Endothelial cell of umbilical vein (primary cell): ENCODE results near the gene TAF6. TPM values are rescaled to one million over a fixed set of nuclear protein-coding genes. Genes with fewer than 3 reads are reported as not detected.

Experiments used
- BruUV-seq: library from RNA; stranded (reverse); fragments of 400-500 nt; replicated peaks from 2 replicates; lab custom pipeline; 2021; lab: Mats Ljungman, UMichigan
- CTCF ChIA-PET: fragments of 300-600, 350-600 bp; sonication (Branson Sonifier 250); formaldehyde crosslinking; loops from one replicate; lab custom pipeline; 2021; ENCODE audit warnings: antibody characterized with exemption, inconsistent platforms; lab: Charles Lee
- POLR2A ChIA-PET: fragments of 300-600, 350-600 bp; sonication (Branson Sonifier 250); formaldehyde crosslinking; loops from one replicate; lab custom pipeline; 2021; ENCODE audit warnings: antibody characterized with exemption, inconsistent platforms; lab: Charles Lee
- DNase-seq: peaks from one replicate; pipeline ENCODE4 v3.0.0-alpha.2; 2011; ENCODE audit warnings: low read depth, low spot score
- FAIRE-seq: peaks from 2 replicates; lab custom pipeline; 2011; peaks lifted over from hg19 to GRCh38; lab: Jason Lieb, UNC
- H2AFZ ChIP-seq: 2 replicates; pipeline ENCODE4 v1.6.0; 2012; ENCODE audit warnings: low read depth, low read length, control low read depth, inconsistent platforms
- H3K27ac ChIP-seq: 2 replicates; pipeline ENCODE4 v1.5.1; 2011; ENCODE audit warnings: low read depth, mild to moderate bottlenecking, control low read depth, low read length, moderate library complexity; ENCODE audit not compliant: insufficient read depth
- H3K27me3 ChIP-seq, 2 experiments: 2 replicates each; pipeline versions ENCODE4 v1.6.0 to v1.6.1; 2011; ENCODE audit warnings: low read length in 2 of 2, mixed read lengths in 1 of 2; ENCODE audit not compliant: control insufficient read depth in 2 of 2, insufficient read depth in 2 of 2
- H3K36me3 ChIP-seq, 2 experiments: 2 replicates in 1 of 2; 3 replicates in 1 of 2; pipeline ENCODE4 v1.5.1; 2011; ENCODE audit warnings: low read length in 2 of 2, mild to moderate bottlenecking in 1 of 2, moderate library complexity in 1 of 2; ENCODE audit not compliant: control insufficient read depth in 2 of 2, insufficient read depth in 2 of 2; ENCODE audit errors: extremely low read depth in 1 of 2
- H3K4me1 ChIP-seq: 3 replicates; pipeline ENCODE4 v1.5.1; 2011; ENCODE audit warnings: mild to moderate bottlenecking, low read length; ENCODE audit not compliant: control insufficient read depth, insufficient read depth; ENCODE audit errors: extremely low read depth
- H3K4me2 ChIP-seq: 2 replicates; pipeline ENCODE4 v1.6.1; 2011; ENCODE audit warnings: low read length, control low read depth, mixed read lengths; ENCODE audit not compliant: insufficient read depth
- H3K4me3 ChIP-seq, 3 experiments: fragments of 200-600 bp in 1 of 3; sonication (generic), shearing (Covaris generic) in 1 of 3; replicated peaks in 1 of 3; 2 replicates each; pipeline ENCODE4 v1.5.1; 2011 to 2016; ENCODE audit warnings: control low read depth in 3 of 3, low read length in 3 of 3, mild to moderate bottlenecking in 2 of 3, inconsistent platforms in 1 of 3, low read depth in 1 of 3, moderate library complexity in 1 of 3; ENCODE audit not compliant: insufficient read depth in 1 of 3
- H3K79me2 ChIP-seq: 2 replicates; pipeline ENCODE4 v1.6.0; 2012; ENCODE audit warnings: low read length, inconsistent platforms; ENCODE audit not compliant: control insufficient read depth, insufficient read depth
- H3K9ac ChIP-seq: replicated peaks from 2 replicates; pipeline ENCODE3; 2011; ENCODE audit warnings: low read length, control low read depth; ENCODE audit not compliant: insufficient read depth; ENCODE audit errors: extremely low read depth
- H3K9me1 ChIP-seq: replicated peaks from 3 replicates; pipeline ENCODE4 v1.6.0; 2011; ENCODE audit warnings: mild to moderate bottlenecking, low read length; ENCODE audit not compliant: control insufficient read depth, insufficient read depth; ENCODE audit errors: extremely low read depth
- H3K9me3 ChIP-seq: replicated peaks from 2 replicates; pipeline ENCODE4 v1.5.1; 2012; ENCODE audit warnings: low read length, inconsistent platforms; ENCODE audit not compliant: control insufficient read depth, insufficient read depth
- H4K20me1 ChIP-seq: replicated peaks from 2 replicates; pipeline ENCODE3; 2011; ENCODE audit warnings: mild to moderate bottlenecking, low read length; ENCODE audit not compliant: control insufficient read depth, insufficient read depth; ENCODE audit errors: extremely low read depth
- CTCF ChIP-seq, 2 donors: IDR thresholded peaks; 1 replicate in 1 of 2; 2 replicates in 1 of 2; pipeline ENCODE4 v1.5.1; 2011; ENCODE audit warnings: low read length in 2 of 2, mild to moderate bottlenecking in 2 of 2, moderate library complexity in 2 of 2, control low read depth in 1 of 2, inconsistent platforms in 1 of 2, low read depth in 1 of 2; ENCODE audit not compliant: insufficient read depth in 1 of 2; ENCODE audit errors: extremely low read depth in 1 of 2
- EZH2 ChIP-seq: IDR thresholded peaks from 2 replicates; pipeline ENCODE4 v1.6.1; 2012; ENCODE audit warnings: borderline replicate concordance, low read depth, mild to moderate bottlenecking, moderate library complexity, low read length, inconsistent platforms; ENCODE audit not compliant: severe bottlenecking
- FOS ChIP-seq: IDR thresholded peaks from 2 replicates; pipeline ENCODE4 v1.6.1; 2011; ENCODE audit warnings: mild to moderate bottlenecking, low read length, moderate library complexity, borderline replicate concordance; ENCODE audit not compliant: insufficient read depth
- GATA2 ChIP-seq: IDR thresholded peaks from 2 replicates; pipeline ENCODE4 v1.7.0; 2011; ENCODE audit warnings: low read depth, mild to moderate bottlenecking, moderate library complexity, mixed read lengths, low read length; ENCODE audit not compliant: insufficient read length, insufficient read depth
- JUN ChIP-seq: IDR thresholded peaks from 2 replicates; pipeline ENCODE4 v1.6.1; 2011; ENCODE audit warnings: borderline replicate concordance, low read depth; ENCODE audit not compliant: insufficient read length, insufficient read depth
- MAX ChIP-seq: IDR thresholded peaks from 2 replicates; pipeline ENCODE4 v1.6.1; 2011; ENCODE audit not compliant: insufficient read depth, insufficient read length
- MYC ChIP-seq: IDR thresholded peaks from one replicate; pipeline ENCODE4 v1.6.1; 2011; ENCODE audit warnings: mild to moderate bottlenecking, low read depth, low read length
- POLR2A ChIP-seq: IDR thresholded peaks from 2 replicates; pipeline ENCODE4 v1.6.1; 2012; ENCODE audit warnings: low read depth, mild to moderate bottlenecking, control low read depth, low read length
- POLR2AphosphoS5 ChIP-seq: IDR thresholded peaks from 2 replicates; pipeline ENCODE4 v1.6.1; 2012; ENCODE audit warnings: low read depth, mild to moderate bottlenecking, control low read depth, low read length, moderate library complexity; ENCODE audit not compliant: insufficient read depth
- dilution Hi-C: fragments of 300-500 bp; cut with MboI; formaldehyde crosslinking; loops from one replicate; pipeline ENCODE4 v1.15.0; 2019; ENCODE audit warnings: low sequenced_read_pairs; ENCODE audit not compliant: extremely low pct_ligation_motif_present
- intact Hi-C: fragments of 100-400 bp; cut with micrococcal nuclease; formaldehyde crosslinking; loops from one replicate; pipeline ENCODE4 v1.10.0; 2022
- polyA plus RNA-seq, 4 experiments: library from polyadenylated mRNA; depleted of rRNA in 3 of 4; stranded (reverse) in 3 of 4; unstranded in 1 of 4; fragments of >200 nt; gene quantifications; 2 replicates each; pipeline versions ENCODE4 v1.2.1 to v1.2.3, GENCODE V29; 2011 to 2012; ENCODE audit warnings: missing spikeins in 1 of 4
- total RNA-seq: library from RNA; stranded (reverse); gene quantifications from 2 replicates; pipeline ENCODE4 v1.2.3, GENCODE V29; 2021

Gene TAF6
- total and polyA plus RNA-seq, 2 donors (not counting 3 experiments of a cell fraction or from before 2014, with no cell fraction given), result 32.7 to 64.6 TPM

GRCh38 chr7:100095704-100096103, 23.5 kb downstream of the TAF6 start:
- POLR2A ChIA-PET, result no interaction called here
- no peak overlapping the region for H3K9ac ChIP-seq
- no TSS peak for BruUV-seq

More at GRCh38 chr7:100095704-100096103, 23.5 kb downstream of the TAF6 start:
- Histone ChIP-seq H3K9me1 (no peaks in the 10 kb centered on the region), H3K36me3 (peaks cover 55 to 57% of the 10 kb centered on the region in 2 experiments), H3K27ac (no peak overlapping the region), H3K4me1 (peaks cover 21% of the 10 kb centered on the region), H3K4me3 (no peak overlapping the region), H3K79me2 (peaks cover 41% of the 10 kb centered on the region), H3K27me3 (no peaks in the 10 kb centered on the region), H3K4me2 (no peak overlapping the region), H4K20me1 (no peaks in the 10 kb centered on the region), H3K9me3 (no peaks in the 10 kb centered on the region), H2AFZ (no peak overlapping the region)
- TF ChIP-seq EZH2 (no peak), POLR2AphosphoS5 (no peak), CTCF (IDR thresholded peaks at IDR 0.05; ENCODE audit: extremely low read depth in 1 of 2, insufficient read depth in 1 of 2, low read depth in 1 of 2, low read length in 2 of 2) (no peak), POLR2A (no peak), FOS (no peak), MAX (no peak), GATA2 (no peak), MYC (no peak), JUN (no peak)
- DNase-seq (no peak), FAIRE-seq (no peak)
- CTCF ChIA-PET, result no interaction called here
- intact Hi-C loops, result no loop called here
- dilution Hi-C loops, result no loop called here
